Chondrocyte (in vitro differentiated cells): ENCODE measurements around the gene ZNF148. TPM values are rescaled to one million over a fixed set of nuclear protein-coding genes. Genes with fewer than 3 reads are reported as not detected.
"Not testable (repeated sequence)": the region's sequence is repeated elsewhere in the genome, so short reads cannot be mapped to it uniquely, and the experiment has no call there.

Experiments used
- DNase-seq: peaks from one replicate; pipeline ENCODE4 v3.0.0; 2021; ENCODE audit warnings: mixed read lengths, low spot score
- H3K27ac Mint-ChIP-seq: one replicate; pipeline ENCODE4 v1.8.0; 2021; ENCODE audit warnings: mild to moderate bottlenecking, moderate library complexity, mixed read lengths; ENCODE audit not compliant: unreplicated experiment
- H3K27me3 Mint-ChIP-seq: 2 replicates; pipeline ENCODE4 v1.8.0; 2021; ENCODE audit warnings: low read depth, mixed read lengths
- H3K36me3 Mint-ChIP-seq: 2 replicates; pipeline ENCODE4 v1.8.0; 2021; ENCODE audit warnings: low read depth, mixed read lengths
- H3K4me1 Mint-ChIP-seq: 2 replicates; pipeline ENCODE4 v1.8.0; 2021; ENCODE audit warnings: low read depth, mild to moderate bottlenecking, mixed read lengths
- H3K4me3 Mint-ChIP-seq: one replicate; pipeline ENCODE4 v1.8.0; 2021; ENCODE audit warnings: mild to moderate bottlenecking, moderate library complexity, mixed read lengths; ENCODE audit not compliant: unreplicated experiment
- H3K9me3 Mint-ChIP-seq: 2 replicates; pipeline ENCODE4 v1.8.0; 2021; ENCODE audit warnings: low read depth, mixed read lengths
- CTCF ChIP-seq: fragments of 200-600 bp; sonication (generic); IDR thresholded peaks from 2 replicates; pipeline ENCODE4 v1.5.0; 2021; ENCODE audit warnings: antibody characterized with exemption, mild to moderate bottlenecking, moderate library complexity
- total RNA-seq: library from RNA; stranded (reverse); gene quantifications from 3 replicates; pipeline ENCODE4 v1.2.1, GENCODE V29; 2021

Gene ZNF148
- total RNA-seq, 1 donor from 2014 or later = 45.9 TPM

DNA sequence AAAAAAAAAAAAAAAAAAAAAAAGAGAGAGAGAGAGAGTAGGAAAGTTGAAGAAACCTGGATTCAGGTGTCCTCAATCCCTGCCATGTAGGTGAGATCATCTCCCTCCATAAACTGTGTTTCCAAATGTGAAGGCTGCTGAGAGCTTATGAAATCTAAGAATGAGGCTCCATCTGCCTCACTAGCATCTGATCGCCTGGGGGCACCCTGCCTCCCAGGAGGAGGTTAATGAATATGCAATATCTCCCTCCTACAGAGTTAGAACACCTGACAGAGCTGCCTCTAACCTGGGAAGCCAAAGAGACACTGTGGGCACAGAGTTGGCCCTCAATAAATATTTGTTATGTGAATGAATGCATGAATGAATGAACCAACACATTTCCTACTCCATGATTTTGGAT lies 23.8 kb upstream of the ZNF148 start:
- no peak for DNase-seq
- Mint-ChIP-seq H3K4me3 (no peak overlapping the region), H3K36me3 (no peaks in the 10 kb centered on the region), H3K27me3 (no peaks in the 10 kb centered on the region), H3K27ac (no peak overlapping the region), H3K4me1 (peaks cover 42% of the 10 kb centered on the region), H3K9me3 (no peaks in the 10 kb centered on the region)
- no peak for TF ChIP-seq CTCF

- Mint-ChIP-seq H3K36me3 (no peaks in the 10 kb centered on the region), H3K4me3 (no peak overlapping the region), H3K27me3 (no peaks in the 10 kb centered on the region), H3K4me1 (peaks cover 15% of the 10 kb centered on the region), H3K27ac (no peak overlapping the region), H3K9me3 (no peaks in the 10 kb centered on the region)
- DNase-seq = no peak
- TF ChIP-seq CTCF = no peak
These were observed 20.0 kb upstream of the ZNF148 start for GRCh38 chr3:125395091-125395490.

DNA sequence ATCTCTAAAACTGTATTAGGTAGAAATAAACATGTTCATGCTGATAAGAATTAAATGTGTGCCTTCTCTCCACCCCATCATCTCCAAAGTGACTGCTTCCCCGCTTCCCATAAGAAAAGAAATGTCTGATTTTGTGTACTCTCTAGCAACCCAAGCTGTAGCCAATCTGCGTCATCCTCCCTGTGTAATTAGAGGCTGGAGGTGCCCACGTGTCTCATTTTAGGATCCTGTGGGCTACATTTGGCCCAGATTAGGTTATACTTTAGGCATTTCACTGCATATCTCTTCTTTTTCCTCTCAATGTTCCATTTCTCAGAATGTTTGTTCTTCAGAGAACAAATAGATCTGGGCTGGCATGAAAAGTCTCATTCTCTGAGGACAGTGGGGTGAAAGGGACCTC lies 19.3 kb upstream of the ZNF148 start:
- TF ChIP-seq CTCF = no peak
- Mint-ChIP-seq H3K4me1 (peaks cover 8% of the 10 kb centered on the region), H3K4me3 (no peak overlapping the region), H3K27ac (no peak overlapping the region), H3K36me3 (no peaks in the 10 kb centered on the region), H3K27me3 (no peaks in the 10 kb centered on the region), H3K9me3 (no peaks in the 10 kb centered on the region)
- no peak for DNase-seq

GRCh38 chr3:125389282-125389681 lies 14.2 kb upstream of the ZNF148 start:
- Mint-ChIP-seq H3K36me3 (no peaks in the 10 kb centered on the region), H3K4me3 (no peak overlapping the region), H3K27me3 (no peaks in the 10 kb centered on the region), H3K9me3 (no peaks in the 10 kb centered on the region), H3K27ac (no peak overlapping the region), H3K4me1 (peaks cover 5% of the 10 kb centered on the region)
- no peak for DNase-seq
- TF ChIP-seq CTCF = no peak

GRCh38 chr3:125388369-125388768 lies 13.2 kb upstream of the ZNF148 start:
- not testable (repeated sequence) for H3K4me1 Mint-ChIP-seq, H3K4me3 Mint-ChIP-seq, DNase-seq, H3K27ac Mint-ChIP-seq, H3K27me3 Mint-ChIP-seq, H3K36me3 Mint-ChIP-seq, H3K9me3 Mint-ChIP-seq

DNA sequence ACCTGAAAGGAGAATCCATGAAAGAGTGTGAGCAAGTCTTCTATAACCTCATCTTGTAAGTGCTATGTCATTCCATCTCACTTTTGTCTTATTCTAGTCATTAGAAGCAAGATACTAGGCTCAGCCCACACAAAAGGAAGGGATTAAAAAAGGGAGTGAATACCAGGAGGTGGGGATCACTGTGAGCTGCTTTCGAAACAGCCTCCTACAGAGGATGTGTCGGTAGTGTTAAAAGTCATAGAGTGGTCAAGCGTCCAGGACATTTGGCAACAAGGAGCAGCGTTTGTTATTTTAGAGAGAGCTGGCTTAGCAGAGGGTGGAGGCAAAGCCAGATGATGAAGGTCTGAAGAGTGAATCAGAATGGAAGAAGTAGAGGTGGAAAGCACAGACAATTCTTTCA lies 11.7 kb upstream of the ZNF148 start:
- no peak overlapping the region for H3K27ac Mint-ChIP-seq
- no peaks in the 10 kb centered on the region for H3K27me3 Mint-ChIP-seq
- no peak for TF ChIP-seq CTCF
- H3K36me3 Mint-ChIP-seq = no peaks in the 10 kb centered on the region
- H3K9me3 Mint-ChIP-seq = no peaks in the 10 kb centered on the region
- H3K4me1 Mint-ChIP-seq = peaks cover 7% of the 10 kb centered on the region
- H3K4me3 Mint-ChIP-seq = no peak overlapping the region
- no peak for DNase-seq
